Pancreas (tissue), 10 donors: Measurements from ENCODE around the gene CHSY3. TPM values are rescaled to one million over a fixed set of nuclear protein-coding genes. Genes with fewer than 3 reads are reported as not detected.
A peak's percentile ranks its signal among the peaks of the same experiment; 100 is the strongest.

Experiments
- ATAC-seq, 4 donors: fragments of 200-7000 bp; cut with Tn5 transposase; one replicate each; pipeline versions ENCODE4 v1.8.0 to v1.9.1; 2020; ENCODE audit warnings: mild to moderate bottlenecking in 4 of 4, moderate library complexity in 4 of 4
- DNase-seq, 6 donors: peaks; one replicate each; pipeline ENCODE4 v3.0.0-alpha.2; 2020
- FAIRE-seq: peaks from 2 replicates; lab custom pipeline; 2012; peaks lifted over from hg19 to GRCh38; lab: Jason Lieb, UNC
- H3K27ac ChIP-seq, 4 donors: fragments of 200-600 bp; sonication (generic); 1 replicate in 3 of 4; 2 replicates in 1 of 4; pipeline versions ENCODE4 v1.5.0 to v1.8.0; 2020
- H3K27me3 ChIP-seq, 4 donors: fragments of 200-600 bp; one replicate each; pipeline ENCODE4 v1.8.0; 2021
- H3K36me3 ChIP-seq, 3 donors: fragments of 200-600 bp; sonication (generic) in 1 of 3; one replicate each; pipeline versions ENCODE4 v1.5.0 to v1.8.0; 2020 to 2021
- H3K4me1 ChIP-seq, 3 donors: fragments of 200-600 bp; one replicate each; pipeline ENCODE4 v1.8.0; 2021
- H3K4me3 ChIP-seq, 4 donors: fragments of 200-600 bp; sonication (generic) in 2 of 4; one replicate each; pipeline versions ENCODE4 v1.5.0 to v1.8.0; 2020 to 2021
- H3K9me3 ChIP-seq, 4 donors: fragments of 200-600 bp; one replicate each; pipeline ENCODE4 v1.8.0; 2021
- CTCF ChIP-seq, 4 donors: fragments of 200-600 bp; sonication (generic) in 3 of 4; IDR thresholded peaks; one replicate each; pipeline versions ENCODE4 v1.5.0 to v1.8.0; 2021; ENCODE audit warnings: antibody characterized with exemption in 4 of 4
- WGBS, 2 donors: extraction: QIAGEN DNeasy Blood & Tissue Kit; methylation state at CpG; one replicate each; pipeline ENCODE4 v1.1.7; 2013; 5-methylcytosine and 5-hydroxymethylcytosine counted together
- intact Hi-C, 3 donors: fragments of 100-400 bp; cut with DNase I; formaldehyde crosslinking; loops; one replicate each; pipeline versions ENCODE4 v1.11.1 to v1.14.2; 2022
- polyA plus RNA-seq, 2 donors: library from polyadenylated mRNA; stranded (reverse); fragments of 200-250 nt; gene quantifications; one replicate each; pipeline ENCODE4 v1.2.3, GENCODE V29; 2013
- total RNA-seq, 6 donors: library from RNA; stranded (reverse); fragmentation: NEBNext Ultra II Directional in 4 of 6; extraction: Animal tissue kit (Norgen Biotek cat#: 25700) in 4 of 6; gene quantifications; one replicate each; pipeline versions ENCODE4 v1.2.1 to v1.2.4, GENCODE V29; 2021 to 2023
- donor health status: healthy with polysubstance abuse.
- donor health status: DM: no; HTN: no; CAD: no; lungs with moderate emphysema.
- donor health status: DM: no; HTN: no; CAD: no.
- donor health status: control.
- donor health status: control.
- donor health status: Bipolar disorder and iron deficiency.
- donor health status: DM: yes; HTN: yes; CAD: no.
- donor health status: DM: no; HTN: no; CAD: no.
- donor health status: DM: no; HTN: no; CAD: no.
- donor health status: DM: yes; HTN: yes; CAD: no.

The CHSY3 gene
- total and polyA plus RNA-seq, 8 donors, result 0.07 to 1.2 (median 0.16) TPM

DNA sequence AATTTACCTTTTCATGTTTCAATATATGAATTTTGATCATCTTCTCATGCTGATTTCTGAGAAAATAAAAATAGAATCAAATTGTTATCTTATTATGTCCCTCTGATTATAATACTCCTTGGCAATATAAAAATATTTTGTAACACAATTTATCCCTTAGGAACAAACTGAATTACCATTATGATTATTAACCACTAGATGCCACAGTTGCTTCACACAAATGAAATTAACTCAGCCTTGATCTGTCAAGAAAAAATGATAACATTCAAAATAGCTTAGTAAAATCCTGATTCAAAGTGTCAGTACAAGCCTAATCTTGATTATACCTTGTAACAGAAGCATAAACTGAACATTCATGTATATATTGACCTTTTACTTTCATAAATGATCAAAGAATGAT lies 4.8 kb upstream of the CHSY3 start:
- no peaks in the 10 kb centered on the region for H3K27me3 ChIP-seq
- intact Hi-C loops, result no loop called here
- no peaks in the 10 kb centered on the region for H3K9me3 ChIP-seq
- no peak for TF ChIP-seq CTCF (IDR thresholded peaks at IDR 0.05)
- H3K27ac ChIP-seq, result no peak overlapping the region
- no peak for ATAC-seq
- peak; percentile 91 for FAIRE-seq
- no peak for DNase-seq
- no peaks in the 10 kb centered on the region for H3K36me3 ChIP-seq
- H3K4me1 ChIP-seq, result no peaks in the 10 kb centered on the region
- H3K4me3 ChIP-seq, result no peak overlapping the region

GRCh38 chr5:129902816-129903215 lies 1.4 kb upstream of the CHSY3 start:
- WGBS, 2 donors, result 88 to 91% methylated on average over 6 of the region's 6 CpGs

GRCh38 chr5:129903466-129904101 lies 681 bp upstream of the CHSY3 start:
- Histone ChIP-seq H3K27me3 (peaks cover 0 to 6% (median under 1%) of the 10 kb centered on the region in 4 donors), H3K4me3 (peak overlapping the region; percentile 60 to 75 (median 64)), H3K27ac (peak overlapping the region in 1 of 4 donors; percentile 22), H3K4me1 (peaks cover 0 to 10% (median 0%) of the 10 kb centered on the region in 3 donors), H3K9me3 (no peaks in the 10 kb centered on the region), H3K36me3 (no peaks in the 10 kb centered on the region)
- ATAC-seq (peak; percentile 32 to 45 (median 40)), DNase-seq (no peak), FAIRE-seq (no peak)
- TF ChIP-seq CTCF (IDR thresholded peaks at IDR 0.05), result no peak
- WGBS, 2 donors, result 4 to 5% methylated on average over 29 of the region's 29 CpGs
- intact Hi-C loops, result no loop called here

More at GRCh38 chr5:129902816-129903215, 1.4 kb upstream of the CHSY3 start:
- ATAC-seq, result no peak
- Histone ChIP-seq H3K4me1 (peaks cover 0 to 10% (median 0%) of the 10 kb centered on the region in 3 donors), H3K27ac (no peak overlapping the region), H3K9me3 (no peaks in the 10 kb centered on the region), H3K27me3 (peaks cover 0 to 6% (median 0%) of the 10 kb centered on the region in 4 donors), H3K4me3 (no peak overlapping the region), H3K36me3 (no peaks in the 10 kb centered on the region)
- no peak for TF ChIP-seq CTCF (IDR thresholded peaks at IDR 0.05)
- intact Hi-C loops, result no loop called here
- FAIRE-seq, result no peak
- DNase-seq, result no peak

DNA sequence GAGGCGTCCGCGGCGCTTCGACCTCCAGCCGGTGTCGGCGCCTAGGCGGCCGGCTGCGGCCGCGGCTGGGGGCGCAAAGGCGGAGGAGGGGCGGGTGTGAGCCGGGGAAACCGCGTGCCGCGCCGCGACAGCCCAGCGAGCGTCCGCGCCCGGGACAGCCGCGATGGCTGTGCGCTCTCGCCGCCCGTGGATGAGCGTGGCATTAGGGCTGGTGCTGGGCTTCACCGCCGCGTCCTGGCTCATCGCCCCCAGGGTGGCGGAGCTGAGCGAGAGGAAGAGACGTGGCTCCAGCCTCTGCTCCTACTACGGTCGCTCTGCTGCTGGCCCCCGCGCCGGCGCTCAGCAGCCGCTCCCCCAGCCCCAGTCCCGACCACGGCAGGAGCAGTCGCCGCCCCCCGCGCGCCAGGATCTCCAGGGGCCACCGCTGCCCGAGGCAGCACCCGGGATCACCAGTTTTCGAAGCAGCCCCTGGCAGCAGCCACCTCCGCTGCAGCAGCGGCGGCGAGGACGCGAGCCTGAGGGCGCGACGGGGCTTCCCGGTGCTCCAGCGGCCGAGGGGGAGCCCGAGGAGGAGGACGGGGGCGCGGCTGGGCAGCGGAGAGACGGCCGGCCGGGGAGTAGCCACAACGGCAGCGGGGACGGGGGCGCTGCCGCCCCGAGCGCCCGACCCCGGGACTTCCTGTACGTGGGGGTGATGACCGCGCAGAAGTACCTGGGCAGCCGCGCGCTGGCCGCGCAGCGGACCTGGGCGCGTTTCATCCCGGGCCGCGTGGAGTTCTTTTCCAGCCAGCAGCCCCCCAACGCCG lies 605 bp downstream of the CHSY3 start:
- H3K27ac ChIP-seq, result peak overlapping the region in 1 of 4 donors; percentile 22
- no peak for FAIRE-seq
- intact Hi-C loops, result no loop called here
- H3K9me3 ChIP-seq, result no peaks in the 10 kb centered on the region
- H3K4me1 ChIP-seq, result peaks cover 0 to 10% (median 0%) of the 10 kb centered on the region in 3 donors
- no peak for TF ChIP-seq CTCF (IDR thresholded peaks at IDR 0.05)
- H3K4me3 ChIP-seq, result peak overlapping the region; percentile 60 to 75 (median 64)
- no peaks in the 10 kb centered on the region for H3K36me3 ChIP-seq
- WGBS, 2 donors, result 1% methylated on average over 54 to 105 of the region's 105 CpGs
- peaks cover 0 to 8% (median 3%) of the 10 kb centered on the region in 4 donors for H3K27me3 ChIP-seq
- ATAC-seq, result peak; percentile 28 to 57 (median 39)
- peak; percentile 5 to 83 (median 27) for DNase-seq
